Glutamatergic neuron (in vitro differentiated cells): ENCODE results near the gene SIGLEC12. TPM values are rescaled to one million over a fixed set of nuclear protein-coding genes. Genes with fewer than 3 reads are reported as not detected.
"Not testable (repeated sequence)": the region's sequence is repeated elsewhere in the genome, so short reads cannot be mapped to it uniquely, and the experiment has no call there.

Experiments
- DNase-seq: peaks from one replicate; pipeline ENCODE4 v3.0.0; 2022
- H3K27ac Mint-ChIP-seq: one replicate; pipeline ENCODE4 v1.8.0; 2020; ENCODE audit warnings: mild to moderate bottlenecking, mixed read lengths, inconsistent platforms; ENCODE audit not compliant: unreplicated experiment
- H3K27me3 Mint-ChIP-seq: one replicate; pipeline ENCODE4 v1.8.0; 2020; ENCODE audit warnings: mild to moderate bottlenecking, moderate library complexity, mixed read lengths, inconsistent platforms; ENCODE audit not compliant: unreplicated experiment
- H3K36me3 Mint-ChIP-seq: one replicate; pipeline ENCODE4 v1.8.0; 2020; ENCODE audit warnings: mild to moderate bottlenecking, mixed read lengths, inconsistent platforms; ENCODE audit not compliant: unreplicated experiment
- H3K4me1 Mint-ChIP-seq: one replicate; pipeline ENCODE4 v1.8.0; 2020; ENCODE audit warnings: mild to moderate bottlenecking, low read depth, mixed read lengths, inconsistent platforms; ENCODE audit not compliant: unreplicated experiment
- H3K4me3 Mint-ChIP-seq: one replicate; pipeline ENCODE4 v1.8.0; 2020; ENCODE audit warnings: mild to moderate bottlenecking, mixed read lengths, inconsistent platforms; ENCODE audit not compliant: unreplicated experiment
- H3K9me3 Mint-ChIP-seq: one replicate; pipeline ENCODE4 v1.8.0; 2020; ENCODE audit warnings: mild to moderate bottlenecking, moderate library complexity, mixed read lengths, inconsistent platforms; ENCODE audit not compliant: unreplicated experiment
- total RNA-seq: library from RNA; stranded (reverse); fragmentation: NEBNext Ultra II Directional; extraction: Animal tissue kit (Norgen Biotek cat#: 25700); gene quantifications from one replicate; pipeline ENCODE4 v1.2.1, GENCODE V29; 2021; ENCODE audit not compliant: unreplicated experiment
- TF ChIP-seq, protein P1 (sequence below): fragments of 200-600 bp; sonication (generic); IDR thresholded peaks from one replicate; pipeline ENCODE4 v1.5.0; 2021; ENCODE audit not compliant: partially characterized antibody, unreplicated experiment

Gene SIGLEC12
- total RNA-seq, 1 donor from 2014 or later, result not detected

DNA sequence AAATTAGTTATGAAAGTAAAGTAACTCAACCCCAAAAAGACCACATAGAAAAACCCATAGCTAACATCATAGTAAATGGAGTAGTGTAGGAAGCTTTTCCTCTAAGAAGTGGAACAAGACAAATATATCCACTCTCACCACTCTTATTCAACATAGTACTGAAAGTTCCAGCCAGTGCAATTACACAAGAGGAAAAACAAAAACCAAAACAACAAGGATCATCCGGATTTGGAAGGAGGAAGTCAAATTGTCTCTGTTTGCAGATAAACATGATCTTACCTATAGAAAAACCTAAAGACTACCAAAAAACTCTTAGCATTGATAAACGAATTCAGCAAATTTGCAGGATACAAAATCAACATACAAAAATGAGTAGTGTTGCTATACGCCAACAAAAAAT is 34.9 kb downstream of the SIGLEC12 start:
- H3K4me1 Mint-ChIP-seq, result no peaks in the 10 kb centered on the region
- H3K36me3 Mint-ChIP-seq, result no peaks in the 10 kb centered on the region
- no peak overlapping the region for H3K4me3 Mint-ChIP-seq
- peaks cover 5% of the 10 kb centered on the region for H3K27me3 Mint-ChIP-seq
- TF ChIP-seq, protein P1, sequence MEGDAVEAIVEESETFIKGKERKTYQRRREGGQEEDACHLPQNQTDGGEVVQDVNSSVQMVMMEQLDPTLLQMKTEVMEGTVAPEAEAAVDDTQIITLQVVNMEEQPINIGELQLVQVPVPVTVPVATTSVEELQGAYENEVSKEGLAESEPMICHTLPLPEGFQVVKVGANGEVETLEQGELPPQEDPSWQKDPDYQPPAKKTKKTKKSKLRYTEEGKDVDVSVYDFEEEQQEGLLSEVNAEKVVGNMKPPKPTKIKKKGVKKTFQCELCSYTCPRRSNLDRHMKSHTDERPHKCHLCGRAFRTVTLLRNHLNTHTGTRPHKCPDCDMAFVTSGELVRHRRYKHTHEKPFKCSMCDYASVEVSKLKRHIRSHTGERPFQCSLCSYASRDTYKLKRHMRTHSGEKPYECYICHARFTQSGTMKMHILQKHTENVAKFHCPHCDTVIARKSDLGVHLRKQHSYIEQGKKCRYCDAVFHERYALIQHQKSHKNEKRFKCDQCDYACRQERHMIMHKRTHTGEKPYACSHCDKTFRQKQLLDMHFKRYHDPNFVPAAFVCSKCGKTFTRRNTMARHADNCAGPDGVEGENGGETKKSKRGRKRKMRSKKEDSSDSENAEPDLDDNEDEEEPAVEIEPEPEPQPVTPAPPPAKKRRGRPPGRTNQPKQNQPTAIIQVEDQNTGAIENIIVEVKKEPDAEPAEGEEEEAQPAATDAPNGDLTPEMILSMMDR, result no peak
- no peak overlapping the region for H3K27ac Mint-ChIP-seq
- no peaks in the 10 kb centered on the region for H3K9me3 Mint-ChIP-seq
- DNase-seq, result no peak

- not testable (repeated sequence) for H3K27me3 Mint-ChIP-seq, H3K36me3 Mint-ChIP-seq, DNase-seq, H3K27ac Mint-ChIP-seq, H3K4me1 Mint-ChIP-seq, H3K9me3 Mint-ChIP-seq
- peak overlapping the region; percentile 5 for H3K4me3 Mint-ChIP-seq
Measured at GRCh38 chr19:51463976-51464581, 37.5 kb downstream of the SIGLEC12 start.

GRCh38 chr19:51462681-51463080 is 38.9 kb downstream of the SIGLEC12 start:
- Mint-ChIP-seq H3K9me3 (peaks cover 2% of the 10 kb centered on the region), H3K36me3 (no peaks in the 10 kb centered on the region), H3K27me3 (peaks cover 5% of the 10 kb centered on the region), H3K4me3 (no peak overlapping the region), H3K4me1 (peaks cover 3% of the 10 kb centered on the region), H3K27ac (no peak overlapping the region)
- DNase-seq, result no peak
- TF ChIP-seq, protein P1, result no peak

DNA sequence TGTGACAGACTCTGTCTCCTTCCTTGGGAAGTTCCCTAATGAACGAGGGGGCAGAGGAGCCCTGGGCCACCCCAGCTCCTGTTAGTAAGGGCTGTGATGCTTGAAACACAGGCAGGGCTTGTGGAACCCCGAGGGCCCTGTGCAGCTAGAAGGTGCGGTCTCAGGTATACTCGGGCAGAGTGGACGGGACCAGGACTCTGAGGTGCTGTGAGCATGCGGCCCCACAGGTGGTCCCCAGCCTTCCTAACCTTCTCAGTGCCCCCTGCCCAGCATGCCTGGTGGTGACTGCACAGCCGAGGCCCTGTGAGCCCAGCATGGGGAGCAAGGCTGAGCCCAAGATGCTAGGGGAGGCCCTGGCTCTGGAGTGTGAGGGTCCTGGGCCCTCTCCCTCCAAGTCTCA is 39.3 kb downstream of the SIGLEC12 start:
- H3K27me3 Mint-ChIP-seq, result peaks cover 5% of the 10 kb centered on the region

DNA sequence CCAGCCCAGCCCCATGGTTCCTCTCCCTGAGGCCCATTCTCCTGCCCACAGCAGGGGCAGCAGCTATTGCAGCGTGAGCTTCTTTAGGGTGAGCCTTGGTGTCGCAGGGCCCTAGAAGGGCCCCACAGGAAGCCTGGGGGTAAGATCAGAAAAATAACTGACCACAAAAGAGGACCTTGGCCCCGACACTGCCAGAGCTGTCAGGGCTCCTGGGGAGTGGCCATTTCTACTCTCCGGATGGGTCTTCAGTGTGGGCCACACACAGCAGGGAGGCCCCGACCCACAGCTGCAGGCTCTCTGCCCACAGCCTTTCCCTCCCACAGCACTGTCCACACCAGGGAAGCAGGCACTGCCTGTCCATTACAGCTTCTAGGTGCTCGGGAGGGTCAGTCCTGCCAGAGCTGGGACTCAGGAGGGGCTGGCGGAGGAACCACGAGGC is 39.9 kb downstream of the SIGLEC12 start:
- peaks cover 3% of the 10 kb centered on the region for H3K4me1 Mint-ChIP-seq
- no peak overlapping the region for H3K27ac Mint-ChIP-seq
- no peak overlapping the region for H3K4me3 Mint-ChIP-seq
- H3K9me3 Mint-ChIP-seq, result peaks cover 2% of the 10 kb centered on the region
- TF ChIP-seq, protein P1, result no peak
- no peaks in the 10 kb centered on the region for H3K36me3 Mint-ChIP-seq
- peaks cover 5% of the 10 kb centered on the region for H3K27me3 Mint-ChIP-seq
- DNase-seq, result no peak

More for the DNA sequence above, 39.3 kb downstream of the SIGLEC12 start:
- Mint-ChIP-seq H3K9me3 (peaks cover 2% of the 10 kb centered on the region), H3K27ac (no peak overlapping the region), H3K4me1 (peaks cover 3% of the 10 kb centered on the region), H3K4me3 (no peak overlapping the region), H3K36me3 (no peaks in the 10 kb centered on the region)
- TF ChIP-seq, protein P1, result no peak
- no peak for DNase-seq
